T follicular helper cell (primary cell): ENCODE measurements around the gene ELANE.

ENCODE experiments used
- DNase-seq: peaks from one replicate; pipeline ENCODE4 v3.0.0-alpha.2; 2020; ENCODE audit warnings: low read depth

The ELANE gene

GRCh38 chr19:898663-899062, 46.6 kb downstream of the ELANE start:
- DNase-seq = no peak

GRCh38 chr19:899336-900042, 47.4 kb downstream of the ELANE start:
- no peak for DNase-seq

DNA sequence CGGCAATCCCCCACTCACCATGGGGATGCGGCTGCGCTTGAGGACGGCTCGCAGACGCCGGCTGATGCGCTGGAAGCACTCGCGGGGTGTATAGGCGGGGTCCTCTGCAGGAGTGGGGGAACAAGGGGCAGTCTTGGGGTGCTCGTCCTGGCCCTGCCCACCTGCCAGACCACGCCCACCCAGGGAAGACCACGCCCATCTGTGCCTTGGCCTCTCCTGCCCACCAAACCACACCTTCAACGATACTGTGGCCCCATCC, 47.9 kb downstream of the ELANE start:
- DNase-seq = no peak

- DNase-seq = no peak
Measured at GRCh38 chr19:900302-901111, 48.4 kb downstream of the ELANE start.

- no peak for DNase-seq
Measured at GRCh38 chr19:901216-902092, 49.4 kb downstream of the ELANE start.

- DNase-seq = no peak
Measured at GRCh38 chr19:902093-902370, 49.9 kb downstream of the ELANE start.

DNA sequence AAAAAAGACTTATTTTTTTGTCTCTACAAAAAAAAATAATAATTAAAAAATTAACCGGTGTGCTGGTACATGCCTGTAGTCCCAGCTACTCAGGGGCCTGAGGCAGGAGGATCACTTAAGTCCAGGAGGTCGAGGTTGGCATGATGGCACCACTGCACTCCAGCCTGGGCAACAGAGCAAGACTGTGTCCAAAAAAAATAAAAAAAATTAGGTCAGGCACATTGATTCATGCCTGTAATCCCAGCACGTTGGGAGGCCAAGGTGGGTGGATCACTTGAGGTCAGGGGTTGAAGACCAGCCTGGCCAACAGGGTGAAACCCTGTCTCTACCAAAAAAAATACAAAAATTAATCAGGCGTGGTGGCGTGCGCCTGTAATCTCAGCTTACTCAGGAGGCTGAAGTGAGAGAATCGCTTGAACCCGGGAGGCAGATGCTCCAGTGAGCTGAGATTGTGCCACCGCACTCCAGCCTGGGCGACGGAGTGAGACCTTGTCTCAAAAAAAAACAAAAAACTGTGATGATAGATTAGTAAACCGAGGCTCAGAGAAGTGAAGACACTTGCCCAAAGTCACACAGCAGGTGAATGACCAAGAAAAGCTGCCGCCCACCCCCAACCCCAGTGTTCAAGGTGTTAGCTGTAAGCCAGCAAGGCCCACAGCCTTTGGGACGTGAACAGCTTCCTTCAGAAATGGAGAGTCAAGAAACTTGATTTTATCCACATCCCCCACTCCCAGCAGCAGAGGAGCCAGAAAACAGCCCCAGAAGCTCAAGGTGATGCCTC, 50.5 kb downstream of the ELANE start:
- DNase-seq = no peak

GRCh38 chr19:903266-903797, 51.2 kb downstream of the ELANE start:
- no peak for DNase-seq

- no peak for DNase-seq
Measured at GRCh38 chr19:904545-904944, 52.4 kb downstream of the ELANE start.
